ENCODE measurements around the gene C1orf210.

Gene C1orf210

GRCh38 chr1:43312663-43313515 lies 27.5 kb upstream of the C1orf210 start:
- FAIRE-seq: no peak
- TF ChIP-seq POLR2A (IDR thresholded peaks at IDR 0.05; ENCODE audit: low read depth, low read length) (no peak), PAX5 (IDR thresholded peaks at IDR 0.05; ENCODE audit: insufficient read depth, low read length, severe bottlenecking) (no peak)
- no peak for DNase-seq (ENCODE audit: insufficient read length, low spot score)

GRCh38 chr1:43312212-43312623 lies 26.8 kb upstream of the C1orf210 start:
- TF ChIP-seq PAX5 (IDR thresholded peaks at IDR 0.05; ENCODE audit: insufficient read depth, low read length, severe bottlenecking) (no peak), POU2F2 (IDR thresholded peaks at IDR 0.05; ENCODE audit: low read depth, low read length) (no peak), POLR2A (IDR thresholded peaks at IDR 0.05; ENCODE audit: low read depth, low read length) (no peak), SPI1 (IDR thresholded peaks at IDR 0.05; ENCODE audit: low read depth, low read length) (no peak), POLR2AphosphoS5 (IDR thresholded peaks at IDR 0.05; ENCODE audit: low read depth, low read length) (no peak), TAF1 (IDR thresholded peaks at IDR 0.05; ENCODE audit: low read depth, low read length) (no peak)
- DNase-seq (ENCODE audit: insufficient read length, low spot score) (no peak), FAIRE-seq (no peak)

DNA sequence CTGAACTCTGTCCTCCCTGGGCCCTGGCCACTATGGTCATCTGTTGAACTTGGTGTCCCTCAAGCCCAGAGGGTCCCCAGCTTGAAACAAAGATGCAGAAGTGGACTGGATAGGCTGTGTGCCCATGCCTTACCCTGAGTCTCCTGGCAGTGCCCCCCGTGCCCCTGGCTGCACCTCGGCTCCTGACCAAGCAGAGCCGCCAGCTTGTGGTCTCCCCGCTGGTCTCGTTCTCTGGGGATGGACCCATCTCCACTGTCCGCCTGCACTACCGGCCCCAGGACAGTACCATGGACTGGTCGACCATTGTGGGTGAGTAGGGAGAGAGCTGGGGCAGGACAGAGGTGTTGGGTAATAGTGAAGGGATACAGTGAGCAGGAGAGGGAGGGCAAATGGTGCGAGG lies 26.1 kb upstream of the C1orf210 start:
- FAIRE-seq (no peak), DNase-seq (ENCODE audit: insufficient read length, low spot score) (no peak)
- TF ChIP-seq POLR2A (IDR thresholded peaks at IDR 0.05; ENCODE audit: low read depth, low read length) (no peak), PAX5 (IDR thresholded peaks at IDR 0.05; ENCODE audit: insufficient read depth, low read length, severe bottlenecking) (no peak), POLR2AphosphoS5 (IDR thresholded peaks at IDR 0.05; ENCODE audit: low read depth, low read length) (no peak), SPI1 (IDR thresholded peaks at IDR 0.05; ENCODE audit: low read depth, low read length) (no peak), TAF1 (IDR thresholded peaks at IDR 0.05; ENCODE audit: low read depth, low read length) (no peak), POU2F2 (IDR thresholded peaks at IDR 0.05; ENCODE audit: low read depth, low read length) (no peak)

DNA sequence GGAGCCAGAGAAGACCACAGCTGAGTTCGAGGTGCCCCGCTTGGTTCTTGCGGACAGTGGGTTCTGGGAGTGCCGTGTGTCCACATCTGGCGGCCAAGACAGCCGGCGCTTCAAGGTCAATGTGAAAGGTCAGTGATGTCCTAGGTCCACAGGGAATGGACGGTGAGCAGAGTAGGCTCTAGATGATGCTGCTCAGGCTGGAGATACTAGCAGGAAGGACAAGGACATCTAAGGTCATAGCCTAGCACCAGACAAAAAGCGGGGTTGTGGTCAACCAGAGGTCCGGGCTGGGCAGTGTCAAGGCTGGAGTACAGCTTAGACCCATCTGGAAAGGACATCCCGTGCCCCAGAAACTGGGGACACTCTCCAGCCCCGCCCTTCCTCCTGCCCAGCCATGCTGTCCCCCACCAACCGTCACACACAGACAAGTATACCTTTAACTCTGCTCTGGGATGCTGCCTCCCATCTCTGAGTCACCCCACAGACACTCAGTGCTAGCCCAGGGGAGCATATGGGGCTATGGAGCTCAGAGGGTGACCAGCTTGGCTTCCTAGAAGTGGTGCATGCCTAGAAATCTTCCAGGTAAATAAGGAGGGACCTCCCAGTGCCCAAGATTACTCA lies 24.1 kb upstream of the C1orf210 start:
- FAIRE-seq (no peak), DNase-seq (ENCODE audit: insufficient read length, low spot score) (no peak)
- TF ChIP-seq POLR2A (IDR thresholded peaks at IDR 0.05; ENCODE audit: low read depth, low read length) (no peak), TAF1 (IDR thresholded peaks at IDR 0.05; ENCODE audit: low read depth, low read length) (no peak), PAX5 (IDR thresholded peaks at IDR 0.05; ENCODE audit: insufficient read depth, low read length, severe bottlenecking) (no peak), POU2F2 (IDR thresholded peaks at IDR 0.05; ENCODE audit: low read depth, low read length) (no peak), SPI1 (IDR thresholded peaks at IDR 0.05; ENCODE audit: low read depth, low read length) (no peak), POLR2AphosphoS5 (IDR thresholded peaks at IDR 0.05; ENCODE audit: low read depth, low read length) (no peak)

DNA sequence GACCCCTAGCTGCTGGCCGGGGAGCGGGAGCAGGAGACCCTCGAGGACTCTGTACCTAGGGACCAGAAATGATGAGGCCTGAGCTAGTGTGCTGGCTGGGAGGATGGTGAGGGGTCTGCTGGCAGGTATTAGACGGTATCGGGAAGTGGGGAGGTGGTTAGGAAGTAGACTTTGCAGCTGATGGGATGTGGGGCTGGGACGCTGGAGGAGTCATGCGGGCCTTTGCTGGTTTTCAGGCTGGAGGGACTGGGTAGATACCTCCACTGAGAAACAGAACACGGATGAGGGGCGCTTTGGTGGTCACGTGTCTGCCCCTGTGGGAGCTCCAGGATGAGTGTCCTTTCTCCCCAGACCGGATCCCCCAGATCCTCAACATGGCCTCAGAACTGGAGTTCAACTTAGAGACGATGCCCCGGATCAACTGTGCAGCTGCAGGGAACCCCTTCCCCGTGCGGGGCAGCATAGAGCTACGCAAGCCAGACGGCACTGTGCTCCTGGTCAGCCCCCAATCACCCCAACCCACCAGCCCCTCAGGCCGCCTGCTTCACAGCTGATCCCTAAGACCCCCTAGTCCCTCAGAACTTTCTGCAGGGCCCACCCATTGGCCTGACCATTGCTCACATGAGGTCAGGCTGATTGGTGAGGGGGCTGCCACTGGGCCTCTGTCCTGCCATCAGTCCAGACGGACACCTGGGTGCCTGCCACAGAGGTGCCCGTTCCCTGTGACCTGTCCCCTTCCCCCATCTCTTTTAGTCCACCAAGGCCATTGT lies 23.4 kb upstream of the C1orf210 start:
- FAIRE-seq: no peak

GRCh38 chr1:43307458-43308158 lies 22.2 kb upstream of the C1orf210 start:
- TF ChIP-seq POLR2A (IDR thresholded peaks at IDR 0.05; ENCODE audit: low read depth, low read length) (no peak), PAX5 (IDR thresholded peaks at IDR 0.05; ENCODE audit: insufficient read depth, low read length, severe bottlenecking) (no peak), TAF1 (IDR thresholded peaks at IDR 0.05; ENCODE audit: low read depth, low read length) (no peak), SPI1 (IDR thresholded peaks at IDR 0.05; ENCODE audit: low read depth, low read length) (no peak), POLR2AphosphoS5 (IDR thresholded peaks at IDR 0.05; ENCODE audit: low read depth, low read length) (no peak), POU2F2 (IDR thresholded peaks at IDR 0.05; ENCODE audit: low read depth, low read length) (no peak)
- DNase-seq (ENCODE audit: insufficient read length, low spot score) (no peak), FAIRE-seq (no peak)

More for the DNA sequence above, 23.4 kb upstream of the C1orf210 start:
- no peak for TF ChIP-seq PAX5 (IDR thresholded peaks at IDR 0.05; ENCODE audit: insufficient read depth, low read length, severe bottlenecking)
- no peak for TF ChIP-seq POU2F2 (IDR thresholded peaks at IDR 0.05; ENCODE audit: low read depth, low read length)
- no peak for TF ChIP-seq POLR2A (IDR thresholded peaks at IDR 0.05; ENCODE audit: low read depth, low read length)
- TF ChIP-seq POLR2AphosphoS5 (IDR thresholded peaks at IDR 0.05; ENCODE audit: low read depth, low read length): no peak
- TF ChIP-seq SPI1 (IDR thresholded peaks at IDR 0.05; ENCODE audit: low read depth, low read length): no peak
- no peak for TF ChIP-seq TAF1 (IDR thresholded peaks at IDR 0.05; ENCODE audit: low read depth, low read length)
- DNase-seq (ENCODE audit: insufficient read length, low spot score): no peak

GRCh38 chr1:43306688-43307457 lies 21.5 kb upstream of the C1orf210 start:
- DNase-seq (ENCODE audit: insufficient read length, low spot score) (no peak), FAIRE-seq (no peak)
- TF ChIP-seq POLR2A (IDR thresholded peaks at IDR 0.05; ENCODE audit: low read depth, low read length) (no peak), SPI1 (IDR thresholded peaks at IDR 0.05; ENCODE audit: low read depth, low read length) (no peak), POU2F2 (IDR thresholded peaks at IDR 0.05; ENCODE audit: low read depth, low read length) (no peak), POLR2AphosphoS5 (IDR thresholded peaks at IDR 0.05; ENCODE audit: low read depth, low read length) (no peak), TAF1 (IDR thresholded peaks at IDR 0.05; ENCODE audit: low read depth, low read length) (no peak), PAX5 (IDR thresholded peaks at IDR 0.05; ENCODE audit: insufficient read depth, low read length, severe bottlenecking) (no peak)

All from GM12891 (cell line).